ENCODE measurements around the gene NOL9.
A peak's percentile ranks its signal among the peaks of the same experiment; 100 is the strongest.

- TF ChIP-seq EP300 (IDR thresholded peaks at IDR 0.05; ENCODE audit: borderline replicate concordance in 1 of 2, low read depth in 1 of 2, low read length in 1 of 2) (peak in 1 of 2 experiments; percentile 43; a peak in 1 of 4 replicates), CTCF (IDR thresholded peaks at IDR 0.05) (no peak), RAD21 (IDR thresholded peaks at IDR 0.05; ENCODE audit: low read length) (peak; percentile 7; the same call in 1 of the 2 replicates), POLR2AphosphoS5 (IDR thresholded peaks at IDR 0.05; ENCODE audit: low read depth, low read length) (no peak), FOSL2 (IDR thresholded peaks at IDR 0.05; ENCODE audit: borderline replicate concordance, low read depth) (no peak), RCOR1 (IDR thresholded peaks at IDR 0.05; ENCODE audit: low read length) (no peak; the same call in 1 of the 2 replicates), YY1 (IDR thresholded peaks at IDR 0.05; ENCODE audit: low read depth) (no peak), NFIC (IDR thresholded peaks at IDR 0.05; ENCODE audit: borderline replicate concordance) (no peak)
These were observed 44.4 kb downstream of the NOL9 start for GRCh38 chr1:6509919-6510291.
